SH-SY5Y (cell line): ENCODE data around the gene CDH22.

Experiments
- GATA2 ChIP-seq: IDR thresholded peaks from 2 replicates; pipeline ENCODE4 v1.6.1; 2011; ENCODE audit warnings: mild to moderate bottlenecking, low read depth, low read length
- GATA3 ChIP-seq: IDR thresholded peaks from 2 replicates; pipeline ENCODE4 v1.6.1; 2011; ENCODE audit warnings: low read depth, mild to moderate bottlenecking, low read length, moderate library complexity

GRCh38 chr20:46268662-46269061 lies 39.6 kb downstream of the CDH22 start:
- no peak for TF ChIP-seq GATA2
- TF ChIP-seq GATA3: no peak
